BJ (cell line): Measurements from ENCODE around the gene CHCHD6. TPM values are rescaled to one million over a fixed set of nuclear protein-coding genes. Genes with fewer than 3 reads are reported as not detected.

Source experiments
- CTCF ChIA-PET: fragments of 350-600 bp; formaldehyde crosslinking; extraction: SDS; loops from one replicate; lab custom pipeline; 2021; ENCODE audit warnings: antibody characterized with exemption, inconsistent platforms; lab: Yijun Ruan, JAX
- POLR2A ChIA-PET: fragments of 300-600 bp; sonication (Branson Sonifier 250); formaldehyde crosslinking; extraction: SDS; loops from one replicate; lab custom pipeline; 2021; ENCODE audit warnings: antibody characterized with exemption; lab: Charles Lee
- DNase-seq: peaks from one replicate; pipeline ENCODE4 v3.0.0-alpha.2; 2011; ENCODE audit warnings: low read depth
- H3K27me3 ChIP-seq: 2 replicates; pipeline ENCODE4 v1.6.0; 2011; ENCODE audit warnings: low read length; ENCODE audit not compliant: control insufficient read depth, insufficient read depth
- H3K36me3 ChIP-seq: 2 replicates; pipeline ENCODE4 v1.5.1; 2011; ENCODE audit warnings: low read length; ENCODE audit not compliant: control insufficient read depth, insufficient read depth
- H3K4me3 ChIP-seq: 2 replicates; pipeline ENCODE4 v1.5.1; 2011; ENCODE audit warnings: low read depth, mild to moderate bottlenecking, control low read depth, low read length
- CTCF ChIP-seq: IDR thresholded peaks from 2 replicates; pipeline ENCODE4 v1.5.1; 2011; ENCODE audit warnings: low read depth, mild to moderate bottlenecking, control low read depth, inconsistent platforms, low read length, moderate library complexity; ENCODE audit not compliant: insufficient read depth
- polyA plus RNA-seq: library from polyadenylated mRNA; depleted of rRNA; stranded (reverse); fragments of >200 nt; gene quantifications from 2 replicates; pipeline ENCODE4 v1.2.3, GENCODE V29; 2011

CHCHD6 gene
- polyA plus RNA-seq, 1 experiment, result 23.7 TPM

- Histone ChIP-seq H3K36me3 (no peaks in the 10 kb centered on the region), H3K4me3 (no peak overlapping the region), H3K27me3 (no peaks in the 10 kb centered on the region)
- TF ChIP-seq CTCF, result no peak
- DNase-seq, result no peak
- ChIA-PET CTCF (no interaction called here), POLR2A (no interaction called here)
Measured at GRCh38 chr3:126866175-126866759, 162.2 kb downstream of the CHCHD6 start.

GRCh38 chr3:126867190-126867862, 163.3 kb downstream of the CHCHD6 start:
- POLR2A ChIA-PET, result no interaction called here
- no peak for TF ChIP-seq CTCF
- no peaks in the 10 kb centered on the region for H3K36me3 ChIP-seq
- H3K27me3 ChIP-seq, result no peaks in the 10 kb centered on the region
- CTCF ChIA-PET, result interaction anchor here (1.5 kb wide), 1 partner anchor 8 kb away, joined by 5 read pairs; no protein-coding TSS in a partner anchor
- H3K4me3 ChIP-seq, result no peak overlapping the region
- DNase-seq, result no peak

DNA sequence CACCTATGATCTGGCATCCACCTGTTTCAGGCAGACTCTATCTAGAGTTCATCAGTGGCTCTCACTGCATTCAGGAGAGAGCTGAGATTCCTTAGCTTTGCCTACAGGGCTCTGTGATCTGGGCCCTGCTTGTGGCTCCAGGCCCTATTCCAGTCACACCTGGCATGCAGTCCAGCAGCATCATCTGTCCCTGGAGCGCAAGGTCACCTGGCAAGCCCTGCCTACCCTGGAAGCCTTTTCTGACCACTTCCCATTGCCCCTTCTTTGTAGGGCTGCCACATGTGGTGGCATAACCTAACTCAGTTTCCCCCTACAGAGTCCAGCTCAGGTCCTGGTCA, 163.8 kb downstream of the CHCHD6 start:
- H3K36me3 ChIP-seq, result no peaks in the 10 kb centered on the region
- DNase-seq, result no peak
- ChIA-PET CTCF (interaction anchor here (1.5 kb wide), 1 partner anchor 8 kb away, joined by 5 read pairs; no protein-coding TSS in a partner anchor), POLR2A (no interaction called here)
- TF ChIP-seq CTCF, result no peak
- H3K4me3 ChIP-seq, result no peak overlapping the region
- no peaks in the 10 kb centered on the region for H3K27me3 ChIP-seq

- H3K36me3 ChIP-seq, result no peaks in the 10 kb centered on the region
- no peak overlapping the region for H3K4me3 ChIP-seq
- TF ChIP-seq CTCF, result no peak
- no peaks in the 10 kb centered on the region for H3K27me3 ChIP-seq
- ChIA-PET POLR2A (interaction anchor here (0.7 kb wide), 1 partner anchor 94 kb away, joined by 7 read pairs; no protein-coding TSS in a partner anchor), CTCF (no interaction called here)
- DNase-seq, result no peak
Measured at GRCh38 chr3:126870608-126871210, 166.7 kb downstream of the CHCHD6 start.

DNA sequence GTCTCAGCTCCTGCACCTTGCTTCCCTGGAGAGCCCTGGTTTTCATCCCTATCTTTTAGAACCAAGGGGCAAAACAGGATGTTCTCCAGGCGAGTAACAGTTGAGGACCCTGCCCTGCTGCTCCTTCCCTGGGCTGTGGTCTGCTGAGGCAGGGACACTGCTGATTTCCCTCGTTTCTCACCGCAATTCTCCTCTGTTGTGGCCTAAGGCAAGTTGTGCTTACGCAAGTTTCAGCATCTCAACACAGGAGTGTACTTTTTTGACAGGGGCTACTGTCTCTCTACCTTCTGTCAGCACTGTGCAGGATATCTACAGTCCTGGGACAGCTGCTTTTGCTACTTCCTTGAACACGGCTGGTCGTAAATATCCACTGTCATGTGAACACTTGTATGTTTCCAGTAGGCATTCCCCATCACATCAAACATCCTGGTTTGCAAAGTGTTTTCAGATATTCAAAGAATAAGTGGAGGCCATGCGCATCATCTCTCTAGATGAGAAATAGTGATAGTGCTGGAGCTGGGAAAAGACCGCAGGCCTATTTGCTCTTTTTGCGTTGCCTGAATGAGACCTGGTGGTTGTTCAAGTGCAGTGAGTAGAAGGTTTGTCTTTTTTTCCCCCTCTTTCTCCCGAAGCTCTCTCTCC, 168.8 kb downstream of the CHCHD6 start:
- no peak for TF ChIP-seq CTCF
- POLR2A ChIA-PET, result interaction anchor here (0.5 kb wide), 1 partner anchor 18 kb away, joined by 3 read pairs; no protein-coding TSS in a partner anchor
- CTCF ChIA-PET, result interaction anchor here (1.2 to 1.4 kb wide), 2 partner anchors 15 to 121 kb away, joined by 3 to 4 read pairs; no protein-coding TSS in a partner anchor
- H3K27me3 ChIP-seq, result no peaks in the 10 kb centered on the region
- DNase-seq, result no peak
- no peak overlapping the region for H3K4me3 ChIP-seq
- no peaks in the 10 kb centered on the region for H3K36me3 ChIP-seq
